ENCODE data around the gene RAP1A. TPM values are rescaled to one million over a fixed set of nuclear protein-coding genes. Genes with fewer than 3 reads are reported as not detected.

The RAP1A gene
- total RNA-seq, 1 donor: 17.0 TPM

GRCh38 chr1:111597426-111597825 lies 22.2 kb upstream of the RAP1A start:
- TF ChIP-seq, protein P1, sequence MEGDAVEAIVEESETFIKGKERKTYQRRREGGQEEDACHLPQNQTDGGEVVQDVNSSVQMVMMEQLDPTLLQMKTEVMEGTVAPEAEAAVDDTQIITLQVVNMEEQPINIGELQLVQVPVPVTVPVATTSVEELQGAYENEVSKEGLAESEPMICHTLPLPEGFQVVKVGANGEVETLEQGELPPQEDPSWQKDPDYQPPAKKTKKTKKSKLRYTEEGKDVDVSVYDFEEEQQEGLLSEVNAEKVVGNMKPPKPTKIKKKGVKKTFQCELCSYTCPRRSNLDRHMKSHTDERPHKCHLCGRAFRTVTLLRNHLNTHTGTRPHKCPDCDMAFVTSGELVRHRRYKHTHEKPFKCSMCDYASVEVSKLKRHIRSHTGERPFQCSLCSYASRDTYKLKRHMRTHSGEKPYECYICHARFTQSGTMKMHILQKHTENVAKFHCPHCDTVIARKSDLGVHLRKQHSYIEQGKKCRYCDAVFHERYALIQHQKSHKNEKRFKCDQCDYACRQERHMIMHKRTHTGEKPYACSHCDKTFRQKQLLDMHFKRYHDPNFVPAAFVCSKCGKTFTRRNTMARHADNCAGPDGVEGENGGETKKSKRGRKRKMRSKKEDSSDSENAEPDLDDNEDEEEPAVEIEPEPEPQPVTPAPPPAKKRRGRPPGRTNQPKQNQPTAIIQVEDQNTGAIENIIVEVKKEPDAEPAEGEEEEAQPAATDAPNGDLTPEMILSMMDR (IDR thresholded peaks at IDR 0.05; ENCODE audit: extremely low read depth, low read depth, low read length): no peak
- Histone ChIP-seq H4K20me1 (ENCODE audit: insufficient read depth, low read length) (no peaks in the 10 kb centered on the region), H3K9me3 (ENCODE audit: low read depth, low read length) (no peaks in the 10 kb centered on the region), H3K79me2 (ENCODE audit: insufficient read depth, low read length) (no peaks in the 10 kb centered on the region), H3K4me3 (ENCODE audit: insufficient read depth, low read length) (no peak overlapping the region), H3K27ac (ENCODE audit: low read depth, low read length) (no peak overlapping the region), H2AFZ (ENCODE audit: low read length) (peak overlapping the region; percentile 62), H3K36me3 (ENCODE audit: insufficient read depth, low read length) (no peaks in the 10 kb centered on the region), H3K4me1 (ENCODE audit: insufficient read depth, low read length) (peaks cover 16% of the 10 kb centered on the region), H3K4me2 (ENCODE audit: insufficient read depth, low read length) (peak overlapping the region; percentile 28), H3K27me3 (ENCODE audit: insufficient read depth, low read length) (peaks cover 8% of the 10 kb centered on the region)
- DNase-seq (ENCODE audit: insufficient read length, low spot score, missing footprints): no peak

DNA sequence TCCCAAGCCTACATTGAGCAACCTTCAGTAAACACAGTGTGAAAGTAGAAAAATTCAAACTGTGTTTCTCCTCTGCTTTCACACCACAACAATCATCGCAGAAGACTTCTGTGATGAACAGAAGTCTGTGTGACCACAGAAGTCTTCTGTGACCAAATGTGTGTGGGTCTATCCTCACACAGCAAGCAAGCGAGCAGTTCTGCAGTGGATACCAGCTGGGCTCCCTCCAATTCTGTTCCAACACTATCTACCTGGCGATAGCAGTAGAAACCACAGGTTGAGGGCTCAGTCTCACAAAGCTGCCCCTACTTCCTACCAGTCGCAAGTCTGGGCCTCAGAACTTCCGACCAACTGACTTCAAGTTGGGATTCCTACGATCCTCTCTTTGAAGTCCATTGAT lies 21.0 kb upstream of the RAP1A start:
- no peak overlapping the region for H3K4me3 ChIP-seq (ENCODE audit: insufficient read depth, low read length)
- H4K20me1 ChIP-seq (ENCODE audit: insufficient read depth, low read length): no peaks in the 10 kb centered on the region
- no peaks in the 10 kb centered on the region for H3K79me2 ChIP-seq (ENCODE audit: insufficient read depth, low read length)
- no peaks in the 10 kb centered on the region for H3K9me3 ChIP-seq (ENCODE audit: low read depth, low read length)
- no peaks in the 10 kb centered on the region for H3K36me3 ChIP-seq (ENCODE audit: insufficient read depth, low read length)
- peaks cover 13% of the 10 kb centered on the region for H3K27me3 ChIP-seq (ENCODE audit: insufficient read depth, low read length)
- no peak overlapping the region for H3K4me2 ChIP-seq (ENCODE audit: insufficient read depth, low read length)
- no peak overlapping the region for H3K27ac ChIP-seq (ENCODE audit: low read depth, low read length)
- TF ChIP-seq, protein P1 (IDR thresholded peaks at IDR 0.05; ENCODE audit: extremely low read depth, low read depth, low read length): no peak
- H3K4me1 ChIP-seq (ENCODE audit: insufficient read depth, low read length): peaks cover 5% of the 10 kb centered on the region
- no peak for DNase-seq (ENCODE audit: insufficient read length, low spot score, missing footprints)
- no peak overlapping the region for H2AFZ ChIP-seq (ENCODE audit: low read length)

DNA sequence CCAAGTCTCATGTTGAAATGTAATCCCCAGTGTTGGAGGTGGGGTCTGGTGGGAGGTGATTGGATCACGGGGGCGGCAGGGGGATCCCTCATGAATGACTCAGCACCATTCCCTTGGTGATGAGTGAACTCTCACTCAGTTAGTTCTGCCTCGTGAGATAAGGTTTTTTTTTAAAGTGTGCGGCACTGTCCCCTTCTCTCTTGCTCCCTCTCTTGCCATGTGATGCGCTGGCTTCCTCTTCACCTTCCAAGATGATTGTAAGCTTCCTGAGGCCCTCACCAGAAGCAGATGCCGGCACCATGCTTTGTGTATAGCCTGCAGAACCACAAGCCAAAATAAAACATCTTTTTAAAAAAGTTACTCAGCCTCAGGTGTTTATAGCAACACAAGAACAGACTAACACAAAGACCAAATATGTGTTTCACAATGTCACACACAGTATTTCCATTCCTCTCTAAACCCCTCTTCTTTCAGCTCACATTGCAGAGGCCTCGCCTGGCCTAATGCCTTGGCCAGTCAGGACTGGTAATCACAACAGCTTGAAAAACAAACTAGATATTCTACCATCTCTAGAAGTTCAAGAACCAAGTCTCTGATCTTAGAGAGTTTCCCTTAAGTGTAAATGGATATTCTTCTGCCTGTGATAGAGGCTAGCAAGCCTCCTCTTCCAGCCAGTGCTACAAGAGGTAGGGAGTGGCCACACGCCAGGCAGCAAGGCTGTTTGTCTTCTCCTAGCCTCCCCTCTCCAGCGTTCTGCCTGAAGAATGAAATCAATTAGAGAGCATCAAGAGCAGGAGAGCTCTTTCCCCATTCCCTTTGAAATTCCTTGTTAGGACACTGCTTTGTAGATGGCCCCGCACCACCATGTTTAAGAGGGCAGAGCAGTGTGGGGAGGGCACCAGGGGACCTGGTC lies 19.6 kb upstream of the RAP1A start:
- H3K79me2 ChIP-seq (ENCODE audit: insufficient read depth, low read length): no peaks in the 10 kb centered on the region
- H3K27me3 ChIP-seq (ENCODE audit: insufficient read depth, low read length): peaks cover 13% of the 10 kb centered on the region
- H3K4me3 ChIP-seq (ENCODE audit: insufficient read depth, low read length): no peak overlapping the region
- H4K20me1 ChIP-seq (ENCODE audit: insufficient read depth, low read length): no peaks in the 10 kb centered on the region
- H3K4me2 ChIP-seq (ENCODE audit: insufficient read depth, low read length): no peak overlapping the region
- TF ChIP-seq, protein P1 (IDR thresholded peaks at IDR 0.05; ENCODE audit: extremely low read depth, low read depth, low read length): no peak
- no peaks in the 10 kb centered on the region for H3K9me3 ChIP-seq (ENCODE audit: low read depth, low read length)
- no peak overlapping the region for H2AFZ ChIP-seq (ENCODE audit: low read length)
- H3K4me1 ChIP-seq (ENCODE audit: insufficient read depth, low read length): peaks cover 9% of the 10 kb centered on the region
- DNase-seq (ENCODE audit: insufficient read length, low spot score, missing footprints): no peak
- H3K36me3 ChIP-seq (ENCODE audit: insufficient read depth, low read length): no peaks in the 10 kb centered on the region
- H3K27ac ChIP-seq (ENCODE audit: low read depth, low read length): no peak overlapping the region

GRCh38 chr1:111600886-111601386 lies 18.7 kb upstream of the RAP1A start:
- H3K4me1 ChIP-seq (ENCODE audit: insufficient read depth, low read length): peaks cover 18% of the 10 kb centered on the region
- no peak for DNase-seq (ENCODE audit: insufficient read length, low spot score, missing footprints)
- TF ChIP-seq, protein P1 (IDR thresholded peaks at IDR 0.05; ENCODE audit: extremely low read depth, low read depth, low read length): no peak

More at GRCh38 chr1:111600886-111601386, 18.7 kb upstream of the RAP1A start:
- Histone ChIP-seq H3K27ac (ENCODE audit: low read depth, low read length) (no peak overlapping the region), H3K4me2 (ENCODE audit: insufficient read depth, low read length) (no peak overlapping the region), H3K27me3 (ENCODE audit: insufficient read depth, low read length) (peaks cover 13% of the 10 kb centered on the region), H3K9me3 (ENCODE audit: low read depth, low read length) (no peaks in the 10 kb centered on the region), H2AFZ (ENCODE audit: low read length) (no peak overlapping the region), H3K79me2 (ENCODE audit: insufficient read depth, low read length) (no peaks in the 10 kb centered on the region), H3K36me3 (ENCODE audit: insufficient read depth, low read length) (no peaks in the 10 kb centered on the region), H4K20me1 (ENCODE audit: insufficient read depth, low read length) (no peaks in the 10 kb centered on the region), H3K4me3 (ENCODE audit: insufficient read depth, low read length) (no peak overlapping the region)

Data from osteoblast (primary cell).